Keratinocyte (primary cell): ENCODE results near the gene RDH5.

Source experiments
- EZH2 ChIP-seq: IDR thresholded peaks from one replicate; pipeline ENCODE4 v1.6.1; 2012; ENCODE audit warnings: inconsistent platforms, mild to moderate bottlenecking, low read length, moderate library complexity
- TF ChIP-seq, protein P1 (sequence below), 3 experiments: IDR thresholded peaks in 1 of 3; conservative IDR thresholded peaks in 1 of 3; optimal IDR thresholded peaks in 1 of 3; 2 replicates in 2 of 3; 3 replicates in 1 of 3; pipeline versions ENCODE3 to v1.5.1; 2011; ENCODE audit warnings: low read length in 3 of 3, mild to moderate bottlenecking in 3 of 3, moderate library complexity in 2 of 3, control low read depth in 1 of 3, inconsistent platforms in 1 of 3; ENCODE audit not compliant: insufficient read depth in 2 of 3; ENCODE audit errors: extremely low read depth in 1 of 3

DNA sequence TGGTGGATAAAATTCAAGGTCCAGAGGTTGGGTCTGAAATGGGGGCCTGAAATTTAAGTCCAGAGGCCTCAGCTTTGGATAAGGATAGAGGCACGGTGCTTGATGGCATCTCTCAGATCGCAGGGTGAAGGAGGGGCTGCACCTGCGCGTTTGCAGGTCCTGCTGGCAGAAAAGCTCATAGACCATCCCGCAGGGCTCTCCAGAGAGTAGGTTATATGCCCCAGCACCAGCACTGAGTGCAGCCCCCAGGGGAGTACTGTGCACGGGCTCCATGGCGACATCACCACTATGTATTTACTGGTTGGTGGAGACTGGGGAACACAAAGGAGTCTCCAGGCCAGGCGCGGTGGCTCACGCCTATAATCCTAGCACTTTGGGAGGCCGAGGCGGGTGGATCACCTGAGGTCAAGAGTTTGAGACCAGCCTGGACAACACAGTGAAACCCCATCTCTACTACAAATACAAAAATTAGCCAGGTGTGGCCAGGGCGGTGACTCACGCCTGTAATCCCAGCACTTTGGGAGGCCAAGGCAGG lies 12.9 kb downstream of the RDH5 start:
- TF ChIP-seq, protein P1, sequence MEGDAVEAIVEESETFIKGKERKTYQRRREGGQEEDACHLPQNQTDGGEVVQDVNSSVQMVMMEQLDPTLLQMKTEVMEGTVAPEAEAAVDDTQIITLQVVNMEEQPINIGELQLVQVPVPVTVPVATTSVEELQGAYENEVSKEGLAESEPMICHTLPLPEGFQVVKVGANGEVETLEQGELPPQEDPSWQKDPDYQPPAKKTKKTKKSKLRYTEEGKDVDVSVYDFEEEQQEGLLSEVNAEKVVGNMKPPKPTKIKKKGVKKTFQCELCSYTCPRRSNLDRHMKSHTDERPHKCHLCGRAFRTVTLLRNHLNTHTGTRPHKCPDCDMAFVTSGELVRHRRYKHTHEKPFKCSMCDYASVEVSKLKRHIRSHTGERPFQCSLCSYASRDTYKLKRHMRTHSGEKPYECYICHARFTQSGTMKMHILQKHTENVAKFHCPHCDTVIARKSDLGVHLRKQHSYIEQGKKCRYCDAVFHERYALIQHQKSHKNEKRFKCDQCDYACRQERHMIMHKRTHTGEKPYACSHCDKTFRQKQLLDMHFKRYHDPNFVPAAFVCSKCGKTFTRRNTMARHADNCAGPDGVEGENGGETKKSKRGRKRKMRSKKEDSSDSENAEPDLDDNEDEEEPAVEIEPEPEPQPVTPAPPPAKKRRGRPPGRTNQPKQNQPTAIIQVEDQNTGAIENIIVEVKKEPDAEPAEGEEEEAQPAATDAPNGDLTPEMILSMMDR (optimal IDR thresholded peaks at IDR 0.05 in 1 of 3, IDR thresholded peaks at IDR 0.05 in 1 of 3, conservative IDR thresholded peaks at IDR 0.05 in 1 of 3; ENCODE audit: extremely low read depth in 1 of 3, insufficient read depth in 2 of 3, low read length in 3 of 3) = no peak
- TF ChIP-seq EZH2 = no peak
